Right ventricle myocardium inferior (tissue), 1 donor: ENCODE data around the gene OR10S1. TPM values are rescaled to one million over a fixed set of nuclear protein-coding genes. Genes with fewer than 3 reads are reported as not detected.
"Not testable (repeated sequence)": the region's sequence is repeated elsewhere in the genome, so short reads cannot be mapped to it uniquely, and the experiment has no call there.

Source experiments
- ATAC-seq: fragments of 200-7000 bp; cut with Tn5 transposase; one replicate; pipeline ENCODE4 v1.9.1; 2020; ENCODE audit warnings: mild to moderate bottlenecking, moderate library complexity
- DNase-seq: peaks from one replicate; pipeline ENCODE4 v3.0.0; 2021; ENCODE audit errors: missing footprints
- intact Hi-C: fragments of 100-400 bp; cut with DNase I; formaldehyde crosslinking; loops from one replicate; pipeline ENCODE4 v1.11.0; 2022
- long read RNA-seq: library from polyadenylated mRNA; unstranded; transcript quantifications from one replicate; pipeline ENCODE4 v2.0.0, GENCODE V29; 2021
- total RNA-seq: library from RNA; stranded (reverse); fragmentation: NEBNext Ultra II Directional; extraction: Animal tissue kit (Norgen Biotek cat#: 25700); gene quantifications from one replicate; pipeline ENCODE4 v1.2.1, GENCODE V29; 2021
- donor health status: DM: no; HTN: yes; CAD: no; lungs with severe emphysema.

The OR10S1 gene
- total RNA-seq, result not detected
- long read RNA-seq, result 0 reads

- DNase-seq, result no peak
- intact Hi-C loops, result no loop called here
- no peak for ATAC-seq
Observed at GRCh38 chr11:123977731-123978347, at the start of gene OR10S1. OR10S1 (minus strand) TSS chr11:123977781; CDS start chr11:123977664, 117 bp downstream.

GRCh38 chr11:124026498-124026897 is 48.9 kb upstream of the OR10S1 start, which contains the start of gene OR10G8:
OR10G8 (plus strand) TSS chr11:124026798; CDS start chr11:124029623, 2,825 bp downstream.
- ATAC-seq (no peak), DNase-seq (no peak)
- intact Hi-C loops, result no loop called here

- DNase-seq, ATAC-seq, intact Hi-C loops: not testable (repeated sequence)
Observed at GRCh38 chr11:124015837-124016236, 38.3 kb upstream of the OR10S1 start.

- intact Hi-C loops, result no loop called here
- no peak for DNase-seq
- no peak for ATAC-seq
Observed at GRCh38 chr11:124012697-124013096, 35.1 kb upstream of the OR10S1 start, which contains the start of gene OR10G4. OR10G4 (plus strand) TSS chr11:124012997; CDS start chr11:124015575, 2,578 bp downstream.

GRCh38 chr11:123995119-123995518 is 17.5 kb upstream of the OR10S1 start, which contains the start of gene OR10G6:
OR10G6 (minus strand) TSS chr11:123995161; CDS start chr11:123995161, 0 bp downstream.
- DNase-seq (no peak), ATAC-seq (no peak)
- intact Hi-C loops, result no loop called here

GRCh38 chr11:123979311-123979710 is 1.7 kb upstream of the OR10S1 start:
- DNase-seq (no peak), ATAC-seq (no peak)
- intact Hi-C loops, result no loop called here

- ATAC-seq (no peak), DNase-seq (no peak)
- intact Hi-C loops, result no loop called here
Observed at GRCh38 chr11:123976770-123977560, 616 bp downstream of the OR10S1 start.

- DNase-seq (no peak), ATAC-seq (no peak)
Observed at GRCh38 chr11:123973816-123974215, 3.8 kb downstream of the OR10S1 start.

GRCh38 chr11:123956752-123957151 is 20.8 kb downstream of the OR10S1 start:
- no peak for DNase-seq
- intact Hi-C loops, result no loop called here
- ATAC-seq, result no peak

More at GRCh38 chr11:123973816-123974215, 3.8 kb downstream of the OR10S1 start:
- intact Hi-C loops, result no loop called here

GRCh38 chr11:123945132-123945531 is 32.4 kb downstream of the OR10S1 start:
- DNase-seq, result no peak
- intact Hi-C loops, result no loop called here
- no peak for ATAC-seq

GRCh38 chr11:123943738-123944137 is 33.8 kb downstream of the OR10S1 start, which contains the start of gene OR6T1:
OR6T1 (minus strand) TSS chr11:123943838; CDS start chr11:123943838, 0 bp downstream.
- no peak for DNase-seq
- ATAC-seq, result no peak
- intact Hi-C loops, result no loop called here

GRCh38 chr11:123942413-123942812 is 35.2 kb downstream of the OR10S1 start:
- DNase-seq (no peak), ATAC-seq (no peak)
- intact Hi-C loops, result no loop called here

- ATAC-seq, result no peak
Observed at GRCh38 chr11:123939317-123939716, 38.3 kb downstream of the OR10S1 start, which contains the start of gene OR4D5. OR4D5 (plus strand) TSS chr11:123939617; CDS start chr11:123939617, 0 bp downstream.

More at GRCh38 chr11:123939317-123939716, 38.3 kb downstream of the OR10S1 start, which contains the start of gene OR4D5:
- intact Hi-C loops, result no loop called here
- DNase-seq, result no peak

Other genes starting within 250 kb of the OR10S1 start
- gene ZNF202, start 236.1 kb downstream of the OR10S1 start, total RNA-seq, result 5.6 TPM
- not detected for gene OR6X1, start 223.3 kb downstream of the OR10S1 start, total RNA-seq
- gene OR6M1, start 171.4 kb downstream of the OR10S1 start, total RNA-seq, result not detected
- not detected for gene TMEM225, start 92.1 kb downstream of the OR10S1 start, total RNA-seq
- not detected for gene OR8D4, start 75.6 kb downstream of the OR10S1 start, total RNA-seq
- not detected for gene OR4D5, start 38.2 kb downstream of the OR10S1 start, total RNA-seq
- not detected for gene OR6T1, start 33.9 kb downstream of the OR10S1 start, total RNA-seq
- gene OR10G6, start 17.4 kb upstream of the OR10S1 start, total RNA-seq, result not detected
- not detected for gene OR10G4, start 35.2 kb upstream of the OR10S1 start, total RNA-seq
- not detected for gene OR10G9, start 45.2 kb upstream of the OR10S1 start, total RNA-seq
- gene OR10G8, start 49.0 kb upstream of the OR10S1 start, total RNA-seq, result not detected
- gene OR10G7, start 63.5 kb upstream of the OR10S1 start, total RNA-seq, result not detected
- 4.2 TPM for gene VWA5A, start 137.7 kb upstream of the OR10S1 start, total RNA-seq
- gene OR10D3, start 205.6 kb upstream of the OR10S1 start, total RNA-seq, result not detected